HEK293 (cell line): ENCODE data around the gene STAC2.

Experiments
- CTCF ChIA-PET: fragments of 350-600 bp; formaldehyde crosslinking; extraction: SDS; loops from one replicate; lab custom pipeline; 2021; ENCODE audit warnings: antibody characterized with exemption; lab: Yijun Ruan, JAX
- POLR2A ChIA-PET: fragments of 300-600 bp; formaldehyde crosslinking; extraction: SDS; loops from one replicate; lab custom pipeline; 2020; ENCODE audit warnings: antibody characterized with exemption, inconsistent platforms; lab: Yijun Ruan, JAX
- H3K27ac ChIP-seq: fragments of 200-500 bp; sonication (Bioruptor generic); 2 replicates; pipeline ENCODE4 v1.5.1; 2014; ENCODE audit warnings: low read depth, low read length, control low read depth, inconsistent platforms; ENCODE audit errors: extremely low read depth
- H3K36me3 ChIP-seq, 2 experiments: fragments of 200-500 bp in 1 of 2; sonication (Bioruptor generic) in 1 of 2; 1 replicate in 1 of 2; 2 replicates in 1 of 2; pipeline ENCODE4 v1.5.1; 2014 to 2017; ENCODE audit warnings: inconsistent platforms in 2 of 2, low read length in 2 of 2; ENCODE audit not compliant: control insufficient read depth in 2 of 2, insufficient read depth in 1 of 2
- H3K4me1 ChIP-seq: fragments of 200-500 bp; sonication (Bioruptor generic); 2 replicates; pipeline ENCODE4 v1.5.1; 2014; ENCODE audit warnings: mild to moderate bottlenecking, low read length, inconsistent platforms; ENCODE audit not compliant: control insufficient read depth, insufficient read depth
- H3K4me3 ChIP-seq: 2 replicates; pipeline ENCODE4 v1.5.1; 2011; ENCODE audit warnings: low read depth, mild to moderate bottlenecking, control low read depth, low read length, moderate library complexity
- H3K9me3 ChIP-seq: fragments of 200-500 bp; sonication (Bioruptor generic); 2 replicates; pipeline ENCODE4 v1.5.1; 2014; ENCODE audit warnings: low read depth, low read length, inconsistent platforms; ENCODE audit not compliant: control insufficient read depth, insufficient read depth
- EGR2 ChIP-seq: fragments of 450-650 bp; formaldehyde crosslinking; IDR thresholded peaks from 2 replicates; pipeline ENCODE4 v1.5.1; 2016; ENCODE audit warnings: low read depth, missing biosample characterization, missing genetic modification characterization
- ELK4 ChIP-seq: IDR thresholded peaks from 2 replicates; pipeline ENCODE4 v1.6.1; 2011; ENCODE audit warnings: mild to moderate bottlenecking, low read depth, low read length, borderline replicate concordance
- FEZF1 ChIP-seq: fragments of 450-650 bp; formaldehyde crosslinking; IDR thresholded peaks from 2 replicates; pipeline ENCODE4 v1.5.1; 2016; ENCODE audit warnings: missing biosample characterization, missing genetic modification characterization
- GLI2 ChIP-seq: fragments of 450-650 bp; formaldehyde crosslinking; IDR thresholded peaks from 2 replicates; pipeline ENCODE4; 2017; ENCODE audit warnings: missing biosample characterization, missing genetic modification characterization, low read depth, borderline replicate concordance
- KLF1 ChIP-seq: fragments of 450-650 bp; formaldehyde crosslinking; IDR thresholded peaks from 2 replicates; pipeline ENCODE4 v1.5.1; 2016; ENCODE audit warnings: missing biosample characterization, missing genetic modification characterization
- PBX3 ChIP-seq: sonication (generic); formaldehyde crosslinking; IDR thresholded peaks from 2 replicates; pipeline ENCODE4 v1.8.1; 2022; ENCODE audit warnings: mild to moderate bottlenecking, moderate library complexity, missing genetic modification reagents
- ZFHX2 ChIP-seq: fragments of 450-650 bp; formaldehyde crosslinking; conservative IDR thresholded peaks from 2 replicates; pipeline ENCODE4 v1.5.1; 2016; ENCODE audit warnings: missing biosample characterization, missing genetic modification characterization
- ZFP3 ChIP-seq: fragments of 450-650 bp; formaldehyde crosslinking; IDR thresholded peaks from 2 replicates; pipeline ENCODE4 v1.5.1; 2016; ENCODE audit warnings: low read depth, missing biosample characterization, missing genetic modification characterization
- ZIC2 ChIP-seq: fragments of 450-650 bp; formaldehyde crosslinking; IDR thresholded peaks from 2 replicates; pipeline ENCODE4 v1.5.1; 2016; ENCODE audit warnings: missing biosample characterization, missing genetic modification characterization
- ZNF121 ChIP-seq: fragments of 450-650 bp; formaldehyde crosslinking; IDR thresholded peaks from 2 replicates; pipeline ENCODE4 v1.5.1; 2016; ENCODE audit warnings: missing biosample characterization, missing genetic modification characterization
- ZNF23 ChIP-seq: fragments of 450-650 bp; formaldehyde crosslinking; IDR thresholded peaks from 2 replicates; pipeline ENCODE4 v1.5.1; 2016; ENCODE audit warnings: missing biosample characterization, missing genetic modification characterization, borderline replicate concordance
- ZNF24 ChIP-seq: fragments of 450-650 bp; formaldehyde crosslinking; IDR thresholded peaks from 2 replicates; pipeline ENCODE4 v1.5.1; 2016; ENCODE audit warnings: missing biosample characterization, missing genetic modification characterization
- ZNF26 ChIP-seq: fragments of 450-650 bp; formaldehyde crosslinking; IDR thresholded peaks from 2 replicates; pipeline ENCODE4 v1.5.1; 2016; ENCODE audit warnings: missing biosample characterization, missing genetic modification characterization
- ZNF394 ChIP-seq: fragments of 450-650 bp; formaldehyde crosslinking; IDR thresholded peaks from 2 replicates; pipeline ENCODE4 v1.5.1; 2016; ENCODE audit warnings: missing biosample characterization, missing genetic modification characterization, mild to moderate bottlenecking, moderate library complexity, borderline replicate concordance
- ZNF416 ChIP-seq: fragments of 450-650 bp; formaldehyde crosslinking; IDR thresholded peaks from 2 replicates; pipeline ENCODE4 v1.5.1; 2016; ENCODE audit warnings: missing biosample characterization, missing genetic modification characterization
- ZNF560 ChIP-seq: fragments of 450-650 bp; formaldehyde crosslinking; IDR thresholded peaks from 2 replicates; pipeline ENCODE4 v1.5.1; 2017; ENCODE audit warnings: missing biosample characterization, missing genetic modification characterization, borderline replicate concordance
- ZNF580 ChIP-seq: fragments of 450-650 bp; formaldehyde crosslinking; IDR thresholded peaks from 2 replicates; pipeline ENCODE4 v1.5.1; 2016; ENCODE audit warnings: missing biosample characterization, missing genetic modification characterization
- ZNF600 ChIP-seq: fragments of 450-650 bp; formaldehyde crosslinking; IDR thresholded peaks from 2 replicates; pipeline ENCODE4 v1.5.1; 2016; ENCODE audit warnings: missing biosample characterization, missing genetic modification characterization
- ZNF639 ChIP-seq: fragments of 450-650 bp; formaldehyde crosslinking; IDR thresholded peaks from 2 replicates; pipeline ENCODE4 v1.5.1; 2016; ENCODE audit warnings: missing biosample characterization, missing genetic modification characterization
- ZNF704 ChIP-seq: fragments of 450-650 bp; formaldehyde crosslinking; IDR thresholded peaks from 2 replicates; pipeline ENCODE4 v1.5.1; 2016; ENCODE audit warnings: missing biosample characterization, missing genetic modification characterization
- ZNF76 ChIP-seq: fragments of 450-650 bp; formaldehyde crosslinking; IDR thresholded peaks from 2 replicates; pipeline ENCODE4; 2016; ENCODE audit warnings: low read depth, missing biosample characterization, missing genetic modification characterization, borderline replicate concordance
- ZSCAN30 ChIP-seq: fragments of 450-650 bp; IDR thresholded peaks from 2 replicates; pipeline ENCODE4 v1.5.1; 2018; ENCODE audit warnings: missing biosample characterization, mild to moderate bottlenecking, missing genetic modification characterization, moderate library complexity

The STAC2 gene

GRCh38 chr17:39218906-39219305 is 6.8 kb downstream of the STAC2 start:
- no peak overlapping the region for H3K27ac ChIP-seq
- H3K36me3 ChIP-seq: no peaks in the 10 kb centered on the region
- ChIA-PET CTCF (interaction anchor here (1.2 to 2.9 kb wide), 4 partner anchors 12 to 20 kb away, joined by 3 to 18 read pairs (median 6); no protein-coding TSS in a partner anchor), POLR2A (interaction anchor here (1.3 to 1.7 kb wide), 2 partner anchors 12 to 19 kb away, joined by 4 to 5 read pairs; partner anchors contain the start of gene RPL19)
- H3K4me3 ChIP-seq: no peak overlapping the region
- no peak for TF ChIP-seq ZNF394 (tag by site-specific recombination)
- TF ChIP-seq ZNF26 (tag by site-specific recombination): no peak
- H3K9me3 ChIP-seq: no peaks in the 10 kb centered on the region
- no peaks in the 10 kb centered on the region for H3K4me1 ChIP-seq

- H3K4me3 ChIP-seq: no peak overlapping the region
- POLR2A ChIA-PET: interaction anchor here (1.2 to 1.7 kb wide), 2 partner anchors 11 to 18 kb away, joined by 5 to 10 read pairs; partner anchors contain the start of gene RPL19
- H3K4me1 ChIP-seq: no peaks in the 10 kb centered on the region
- no peaks in the 10 kb centered on the region for H3K36me3 ChIP-seq
- CTCF ChIA-PET: interaction anchor here (0.5 to 2.9 kb wide), 6 partner anchors 11 to 532 kb away, joined by 3 to 18 read pairs (median 6); no protein-coding TSS in a partner anchor
- no peaks in the 10 kb centered on the region for H3K9me3 ChIP-seq
- no peak for TF ChIP-seq ZNF704 (tag by site-specific recombination)
- TF ChIP-seq EGR2 (tag by site-specific recombination): 0 out of 2 replicates have a peak, but pooled peaks have one; percentile 7
- no peak for TF ChIP-seq ZNF76 (tag by site-specific recombination)
- no peak for TF ChIP-seq ZFP3 (tag by site-specific recombination)
- TF ChIP-seq ZFHX2: 0 out of 2 replicates have a peak, but pooled peaks have one; percentile 6
- no peak for TF ChIP-seq ELK4
- no peak overlapping the region for H3K27ac ChIP-seq
These were observed 7.9 kb downstream of the STAC2 start for GRCh38 chr17:39217734-39218369.

GRCh38 chr17:39213852-39214251 is 11.9 kb downstream of the STAC2 start:
- H3K4me3 ChIP-seq: no peak overlapping the region
- CTCF ChIA-PET: interaction anchor here (0.6 to 18.9 kb wide), 3 partner anchors 26 to 1089 kb away, joined by 3 to 733 read pairs (median 3); no protein-coding TSS in a partner anchor
- H3K9me3 ChIP-seq: no peaks in the 10 kb centered on the region
- peaks cover 14% of the 10 kb centered on the region for H3K4me1 ChIP-seq
- POLR2A ChIA-PET: interaction anchor here (0.8 to 2.4 kb wide), 3 partner anchors 9 to 14 kb away, joined by 3 to 10 read pairs (median 6); partner anchors contain the start of genes RPL19 and STAC2
- H3K36me3 ChIP-seq: no peaks in the 10 kb centered on the region
- no peak overlapping the region for H3K27ac ChIP-seq
- peak; percentile 65 for TF ChIP-seq ZNF600 (tag by site-specific recombination)
- 0 out of 2 replicates have a peak, but pooled peaks have one; percentile 28 for TF ChIP-seq ZNF121
- no peak for TF ChIP-seq ZSCAN30 (tag by site-specific recombination)
- no peak for TF ChIP-seq GLI2 (tag by site-specific recombination)
- no peak for TF ChIP-seq ZNF580
- TF ChIP-seq ZIC2 (tag by site-specific recombination): peak; percentile 94
- TF ChIP-seq ZNF24 (tag by site-specific recombination): no peak
- TF ChIP-seq ZNF639 (tag by site-specific recombination): no peak
- TF ChIP-seq PBX3 (CRISPR knock-in tag): no peak
- no peak for TF ChIP-seq ZNF560 (tag by site-specific recombination)
- no peak for TF ChIP-seq ZNF416 (tag by site-specific recombination)
- no peak for TF ChIP-seq KLF1 (tag by site-specific recombination)
- no peak for TF ChIP-seq ZNF23
- no peak for TF ChIP-seq FEZF1 (tag by site-specific recombination)
